GM19324 (cell line): ENCODE data around the gene VTN.
A peak's percentile ranks its signal among the peaks of the same experiment; 100 is the strongest.

Source experiments
- ATAC-seq: cut with Tn5 transposase; IDR thresholded peaks from one replicate; pipeline ENCODE4 v1.9.1; 2021; ENCODE audit warnings: mild to moderate bottlenecking, moderate library complexity; ENCODE audit not compliant: unreplicated experiment, low FRiP score

The VTN gene

DNA sequence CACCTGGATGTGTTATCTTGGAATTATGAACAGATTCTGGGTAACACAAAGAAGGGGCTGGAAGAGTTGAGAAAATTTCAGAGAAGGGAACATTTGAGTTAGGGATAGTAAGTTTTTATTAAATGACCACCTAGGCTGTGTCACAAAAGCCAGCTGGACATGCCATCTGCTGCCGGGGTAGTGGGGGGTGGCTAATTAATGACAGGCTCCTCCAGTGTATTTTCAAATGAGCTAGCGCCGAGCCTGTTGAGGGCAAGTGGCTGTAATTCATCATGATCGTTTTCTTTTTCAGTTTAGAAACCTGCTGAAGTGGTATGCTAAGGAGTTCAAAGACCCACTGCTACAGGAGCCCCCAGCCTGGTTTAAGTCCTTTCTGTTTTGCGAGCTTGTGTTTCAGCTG is 44.9 kb downstream of the VTN start:
- ATAC-seq = no peak

DNA sequence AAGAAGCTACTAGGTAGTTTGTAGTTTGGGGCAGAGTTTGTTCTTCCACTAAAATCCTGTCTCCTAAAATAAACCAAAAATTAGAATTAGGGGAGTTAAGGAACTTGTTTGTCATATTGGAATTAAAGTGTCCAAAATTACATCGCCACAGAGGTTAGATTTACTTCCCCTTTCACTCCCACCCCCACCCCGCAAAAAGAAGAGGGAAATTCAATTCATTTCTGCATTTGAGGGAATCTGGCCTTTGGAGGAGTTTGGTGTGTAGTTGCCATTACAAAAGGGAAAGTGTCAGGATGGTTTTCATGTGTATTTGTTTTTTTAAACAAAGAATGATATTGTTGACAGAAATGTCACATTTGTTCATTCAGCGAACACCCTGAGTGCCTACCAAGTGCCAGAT is 45.3 kb downstream of the VTN start:
- no peak for ATAC-seq

DNA sequence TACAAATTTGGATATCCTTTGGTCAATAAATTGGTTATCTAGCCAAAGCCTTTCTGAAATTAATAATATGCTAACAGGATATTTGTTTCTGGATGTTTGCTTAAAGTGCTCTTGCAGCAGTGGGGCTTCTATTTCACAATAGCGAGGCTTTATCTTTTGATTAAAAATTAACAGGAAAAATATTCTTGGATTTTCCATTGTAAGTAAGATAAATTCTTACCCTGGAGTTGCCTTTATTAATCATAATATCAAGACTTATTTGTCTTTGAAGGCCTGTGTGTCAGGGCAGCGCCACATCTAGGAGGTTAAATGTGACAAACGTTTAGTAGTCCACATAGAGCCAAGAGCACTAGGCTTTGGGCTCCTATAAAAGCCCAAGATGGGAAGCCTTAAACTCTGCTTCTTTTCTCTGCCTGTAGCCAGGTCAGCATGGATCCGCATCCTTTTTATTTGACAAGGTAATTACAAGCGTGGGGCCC is 45.8 kb downstream of the VTN start:
- no peak for ATAC-seq

DNA sequence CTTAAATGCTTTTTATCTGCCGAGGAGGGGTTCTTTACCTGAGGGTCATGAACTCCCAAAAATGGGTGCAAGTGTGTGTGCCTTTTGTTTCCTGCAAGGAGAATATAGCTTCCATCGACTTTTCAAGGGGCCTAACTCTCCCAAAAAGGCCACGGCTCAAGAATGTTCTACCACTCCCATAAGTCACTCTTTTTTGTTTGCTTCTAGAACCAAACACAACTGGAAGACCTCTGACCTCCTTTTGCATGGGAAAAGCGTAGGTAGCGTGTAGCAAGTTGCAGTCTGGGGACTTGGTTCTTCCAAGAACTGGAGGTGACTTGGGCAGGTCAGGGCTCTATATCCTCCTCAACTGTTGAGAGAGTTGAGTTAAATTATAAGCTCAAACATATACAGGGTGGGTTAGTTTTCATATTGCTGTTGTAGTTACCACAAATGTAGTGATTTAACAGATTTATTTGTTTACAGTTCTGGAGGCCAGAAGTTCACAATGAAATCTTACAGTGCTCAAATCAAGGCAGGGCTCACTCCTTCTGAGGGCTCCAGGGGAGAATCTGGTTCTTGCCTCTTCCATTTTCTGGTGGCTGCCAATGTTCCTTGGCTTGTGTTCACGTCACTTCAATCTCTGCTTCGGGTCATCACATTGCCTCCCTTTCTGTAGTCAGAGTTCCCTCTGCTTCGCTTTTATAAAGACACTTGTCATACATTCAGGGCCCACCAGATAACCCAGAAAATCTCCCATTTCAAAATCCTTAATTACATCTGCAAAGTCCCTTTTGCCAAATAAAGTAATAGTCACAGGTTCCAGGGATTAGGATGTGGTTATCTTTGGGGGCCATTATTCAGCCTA is 49.7 kb downstream of the VTN start:
- no peak for ATAC-seq

DNA sequence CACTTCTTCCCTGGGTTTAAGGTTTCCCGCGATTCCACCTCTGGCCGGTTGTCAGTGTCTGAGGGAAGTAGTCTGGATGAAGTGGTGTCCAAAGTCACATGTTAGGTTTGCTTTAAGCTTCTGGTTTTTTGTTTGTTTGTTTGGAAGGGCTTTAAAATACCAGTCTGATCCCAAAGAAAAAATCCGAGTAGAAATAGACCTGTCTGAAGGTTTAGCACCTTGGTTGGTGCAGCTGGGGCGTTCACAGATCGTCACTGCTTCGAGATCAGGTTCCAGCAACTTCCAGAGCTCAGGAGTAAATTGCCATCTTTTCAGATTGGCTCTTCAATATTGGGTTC is 50.5 kb downstream of the VTN start:
- ATAC-seq = no peak

DNA sequence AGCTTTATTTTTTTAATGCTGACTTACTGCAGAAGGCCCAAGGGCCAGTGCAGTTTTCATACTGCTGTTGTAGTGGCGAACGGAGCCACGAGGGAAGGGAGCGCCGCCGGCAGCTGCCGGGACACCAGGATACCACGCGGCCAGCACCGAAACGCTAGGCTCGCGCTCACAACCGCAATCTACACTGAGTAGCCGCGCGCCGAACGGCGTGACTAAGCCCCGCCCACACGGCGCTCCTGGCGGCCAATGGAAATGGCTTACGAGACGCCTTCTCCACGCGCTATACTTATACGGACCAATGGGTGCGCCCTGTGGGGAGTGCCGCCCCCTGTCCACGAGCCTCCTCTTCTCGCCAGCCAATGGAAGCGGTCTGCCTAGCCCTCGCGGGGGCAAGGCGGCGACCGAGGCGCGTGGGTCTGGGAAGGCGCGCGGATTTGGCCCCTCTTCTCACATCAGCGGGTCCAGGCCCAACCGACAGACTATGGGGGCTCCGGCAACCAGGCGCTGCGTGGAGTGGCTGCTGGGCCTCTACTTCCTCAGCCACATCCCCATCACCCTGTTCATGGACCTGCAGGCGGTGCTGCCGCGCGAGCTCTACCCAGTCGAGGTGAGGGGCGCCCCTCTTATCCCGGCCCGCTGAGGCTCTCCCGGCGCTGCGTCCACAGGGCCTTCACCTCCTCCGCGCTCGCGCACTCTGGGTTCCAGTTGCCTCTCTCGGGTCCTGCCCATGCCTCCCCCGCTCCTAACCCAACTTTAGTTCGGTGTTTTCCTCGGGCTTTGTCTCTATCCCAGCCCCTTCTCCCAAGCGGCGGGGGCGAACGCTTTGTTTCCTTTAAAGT is 51.1 kb downstream of the VTN start, which contains the start of gene TMEM97:
TSS of gene TMEM97 (plus strand) at position 442 of the 839 bp plus-strand sequence. CDS start at position 482, 40 bp downstream.
- peak; percentile 98 for ATAC-seq

DNA sequence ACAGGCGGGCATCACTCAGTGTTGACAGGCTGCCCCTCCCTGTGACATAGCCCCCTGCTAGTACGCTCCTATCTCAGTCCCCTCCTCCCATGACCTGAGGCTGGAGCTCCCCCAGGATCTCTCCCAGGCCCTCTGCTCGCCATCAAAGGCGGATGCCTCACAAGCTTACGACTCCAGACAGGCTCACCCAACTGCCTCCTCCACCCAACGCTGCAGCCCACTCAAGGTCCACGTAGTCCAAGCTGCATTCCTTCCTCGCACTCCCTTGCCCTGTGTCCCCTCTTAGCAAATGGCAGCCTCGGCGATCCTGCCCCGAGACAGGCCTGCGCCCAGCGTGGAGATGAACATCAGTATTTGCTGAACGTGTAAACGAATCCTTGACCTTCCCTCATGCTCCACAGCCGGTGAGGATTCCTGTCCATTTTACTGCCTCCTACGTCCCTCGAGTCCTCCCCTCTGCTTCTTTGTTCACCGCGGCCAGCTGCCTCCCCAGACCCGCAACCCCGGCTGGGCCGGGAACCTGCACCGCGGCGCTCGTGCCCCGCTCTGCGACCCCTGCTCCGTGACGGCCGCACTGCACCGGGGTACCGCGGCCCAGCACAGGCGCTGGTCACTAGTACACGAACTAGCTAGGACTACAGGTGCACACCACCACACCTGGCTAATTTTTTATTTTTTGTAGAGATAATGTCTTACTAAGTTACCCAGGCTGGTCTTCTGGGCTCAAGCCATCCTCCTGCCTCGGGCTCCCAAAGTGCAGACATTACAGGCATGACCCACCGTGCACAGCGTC is 51.9 kb downstream of the VTN start:
- ATAC-seq = peak; percentile 7
